ENCODE data around the gene SCRG1. TPM values are rescaled to one million over a fixed set of nuclear protein-coding genes. Genes with fewer than 3 reads are reported as not detected.

Gene SCRG1
- not detected for total RNA-seq

- H3K27me3 ChIP-seq (ENCODE audit: insufficient read depth, low read length) = no peaks in the 10 kb centered on the region
- no peaks in the 10 kb centered on the region for H3K4me1 ChIP-seq (ENCODE audit: insufficient read depth, low read length)
- H3K4me3 ChIP-seq (ENCODE audit: low read length) = no peak within 1 kb of the TSS
- no peaks in the 10 kb centered on the region for H3K9me3 ChIP-seq (ENCODE audit: low read depth, low read length)
Measured at GRCh38 chr4:173398779-173399415, at the start of gene SCRG1. Gene SCRG1 (minus strand): TSS chr4:173399116. CDS start chr4:173391414, 7,702 bp downstream.

GRCh38 chr4:173448103-173448502 lies 49.2 kb upstream of the SCRG1 start:
- no peaks in the 10 kb centered on the region for H3K27me3 ChIP-seq (ENCODE audit: insufficient read depth, low read length)
- H3K4me3 ChIP-seq (ENCODE audit: low read length) = no peak overlapping the region
- no peaks in the 10 kb centered on the region for H3K4me1 ChIP-seq (ENCODE audit: insufficient read depth, low read length)
- H3K9me3 ChIP-seq (ENCODE audit: low read depth, low read length) = no peaks in the 10 kb centered on the region

- Histone ChIP-seq H3K9me3 (ENCODE audit: low read depth, low read length) (no peaks in the 10 kb centered on the region), H3K4me1 (ENCODE audit: insufficient read depth, low read length) (no peaks in the 10 kb centered on the region), H3K4me3 (ENCODE audit: low read length) (no peak overlapping the region), H3K27me3 (ENCODE audit: insufficient read depth, low read length) (no peaks in the 10 kb centered on the region)
Measured at GRCh38 chr4:173446416-173446815, 47.5 kb upstream of the SCRG1 start.

- no peaks in the 10 kb centered on the region for H3K4me1 ChIP-seq (ENCODE audit: insufficient read depth, low read length)
- no peak overlapping the region for H3K4me3 ChIP-seq (ENCODE audit: low read length)
- H3K27me3 ChIP-seq (ENCODE audit: insufficient read depth, low read length) = no peaks in the 10 kb centered on the region
- no peaks in the 10 kb centered on the region for H3K9me3 ChIP-seq (ENCODE audit: low read depth, low read length)
Measured at GRCh38 chr4:173443121-173443520, 44.2 kb upstream of the SCRG1 start.

GRCh38 chr4:173442223-173442932 lies 43.5 kb upstream of the SCRG1 start:
- H3K9me3 ChIP-seq (ENCODE audit: low read depth, low read length) = no peaks in the 10 kb centered on the region
- no peaks in the 10 kb centered on the region for H3K4me1 ChIP-seq (ENCODE audit: insufficient read depth, low read length)
- no peaks in the 10 kb centered on the region for H3K27me3 ChIP-seq (ENCODE audit: insufficient read depth, low read length)
- no peak overlapping the region for H3K4me3 ChIP-seq (ENCODE audit: low read length)

- H3K4me3 ChIP-seq (ENCODE audit: low read length) = no peak overlapping the region
- no peaks in the 10 kb centered on the region for H3K9me3 ChIP-seq (ENCODE audit: low read depth, low read length)
- H3K27me3 ChIP-seq (ENCODE audit: insufficient read depth, low read length) = no peaks in the 10 kb centered on the region
- no peaks in the 10 kb centered on the region for H3K4me1 ChIP-seq (ENCODE audit: insufficient read depth, low read length)
Measured at GRCh38 chr4:173440888-173441287, 42.0 kb upstream of the SCRG1 start.

- Histone ChIP-seq H3K4me3 (ENCODE audit: low read length) (no peak overlapping the region), H3K9me3 (ENCODE audit: low read depth, low read length) (no peaks in the 10 kb centered on the region), H3K27me3 (ENCODE audit: insufficient read depth, low read length) (no peaks in the 10 kb centered on the region), H3K4me1 (ENCODE audit: insufficient read depth, low read length) (peaks cover 15% of the 10 kb centered on the region)
Measured at GRCh38 chr4:173436771-173437265, 37.9 kb upstream of the SCRG1 start.

GRCh38 chr4:173436149-173436579 lies 37.2 kb upstream of the SCRG1 start:
- Histone ChIP-seq H3K27me3 (ENCODE audit: insufficient read depth, low read length) (no peaks in the 10 kb centered on the region), H3K9me3 (ENCODE audit: low read depth, low read length) (no peaks in the 10 kb centered on the region), H3K4me3 (ENCODE audit: low read length) (no peak overlapping the region), H3K4me1 (ENCODE audit: insufficient read depth, low read length) (peaks cover 15% of the 10 kb centered on the region)

GRCh38 chr4:173434231-173434630 lies 35.3 kb upstream of the SCRG1 start:
- no peak overlapping the region for H3K4me3 ChIP-seq (ENCODE audit: low read length)
- H3K4me1 ChIP-seq (ENCODE audit: insufficient read depth, low read length) = peaks cover 15% of the 10 kb centered on the region
- H3K27me3 ChIP-seq (ENCODE audit: insufficient read depth, low read length) = no peaks in the 10 kb centered on the region
- H3K9me3 ChIP-seq (ENCODE audit: low read depth, low read length) = no peaks in the 10 kb centered on the region

GRCh38 chr4:173433447-173433846 lies 34.5 kb upstream of the SCRG1 start:
- H3K4me1 ChIP-seq (ENCODE audit: insufficient read depth, low read length) = peaks cover 15% of the 10 kb centered on the region
- H3K9me3 ChIP-seq (ENCODE audit: low read depth, low read length) = no peaks in the 10 kb centered on the region
- H3K27me3 ChIP-seq (ENCODE audit: insufficient read depth, low read length) = no peaks in the 10 kb centered on the region
- no peak overlapping the region for H3K4me3 ChIP-seq (ENCODE audit: low read length)

- Histone ChIP-seq H3K4me3 (ENCODE audit: low read length) (no peak overlapping the region), H3K9me3 (ENCODE audit: low read depth, low read length) (no peaks in the 10 kb centered on the region), H3K4me1 (ENCODE audit: insufficient read depth, low read length) (peaks cover 15% of the 10 kb centered on the region), H3K27me3 (ENCODE audit: insufficient read depth, low read length) (no peaks in the 10 kb centered on the region)
Measured at GRCh38 chr4:173432430-173432829, 33.5 kb upstream of the SCRG1 start.

GRCh38 chr4:173426064-173426463 lies 27.1 kb upstream of the SCRG1 start:
- H3K9me3 ChIP-seq (ENCODE audit: low read depth, low read length) = no peaks in the 10 kb centered on the region
- no peak overlapping the region for H3K4me3 ChIP-seq (ENCODE audit: low read length)
- peaks cover 7% of the 10 kb centered on the region for H3K4me1 ChIP-seq (ENCODE audit: insufficient read depth, low read length)
- no peaks in the 10 kb centered on the region for H3K27me3 ChIP-seq (ENCODE audit: insufficient read depth, low read length)

- no peak overlapping the region for H3K4me3 ChIP-seq (ENCODE audit: low read length)
- H3K9me3 ChIP-seq (ENCODE audit: low read depth, low read length) = no peaks in the 10 kb centered on the region
- no peaks in the 10 kb centered on the region for H3K27me3 ChIP-seq (ENCODE audit: insufficient read depth, low read length)
- peaks cover 7% of the 10 kb centered on the region for H3K4me1 ChIP-seq (ENCODE audit: insufficient read depth, low read length)
Measured at GRCh38 chr4:173424899-173425805, 26.2 kb upstream of the SCRG1 start.

- Histone ChIP-seq H3K9me3 (ENCODE audit: low read depth, low read length) (no peaks in the 10 kb centered on the region), H3K27me3 (ENCODE audit: insufficient read depth, low read length) (no peaks in the 10 kb centered on the region), H3K4me3 (ENCODE audit: low read length) (no peak overlapping the region), H3K4me1 (ENCODE audit: insufficient read depth, low read length) (peaks cover 42% of the 10 kb centered on the region)
Measured at GRCh38 chr4:173420801-173421200, 21.9 kb upstream of the SCRG1 start.

- no peak overlapping the region for H3K4me3 ChIP-seq (ENCODE audit: low read length)
- no peaks in the 10 kb centered on the region for H3K9me3 ChIP-seq (ENCODE audit: low read depth, low read length)
Measured at GRCh38 chr4:173420324-173420752, 21.4 kb upstream of the SCRG1 start.

More at GRCh38 chr4:173420324-173420752, 21.4 kb upstream of the SCRG1 start:
- Histone ChIP-seq H3K4me1 (ENCODE audit: insufficient read depth, low read length) (peaks cover 42% of the 10 kb centered on the region), H3K27me3 (ENCODE audit: insufficient read depth, low read length) (no peaks in the 10 kb centered on the region)

Data from mononuclear cell (primary cell).